ENCODE results near the gene MED23. TPM values are rescaled to one million over a fixed set of nuclear protein-coding genes. Genes with fewer than 3 reads are reported as not detected.

Gene MED23
- total and polyA plus RNA-seq, 2 donors = 31.8 to 33.2 TPM

Other genes with a start within 250 kb of the MED23 start
- 2.8 TPM for gene ARG1, start 55.0 kb downstream of the MED23 start, total RNA-seq
- gene ARG1, start 55.0 kb downstream of the MED23 start, polyA plus RNA-seq = 13.7 TPM
- gene ENPP3, start 9.1 kb upstream of the MED23 start, total RNA-seq = 4.4 TPM
- gene ENPP3, start 9.1 kb upstream of the MED23 start, polyA plus RNA-seq = 50.5 TPM
- gene OR2A4, start 73.2 kb upstream of the MED23 start, total RNA-seq = not detected
- gene OR2A4, start 73.2 kb upstream of the MED23 start, polyA plus RNA-seq = 0.27 TPM
- not detected for gene CTAGE9, start 82.8 kb upstream of the MED23 start, total RNA-seq
- 0.02 TPM for gene CTAGE9, start 82.8 kb upstream of the MED23 start, polyA plus RNA-seq
- 5.7 TPM for gene ENPP1, start 179.8 kb upstream of the MED23 start, total RNA-seq
- 10.4 TPM for gene ENPP1, start 179.8 kb upstream of the MED23 start, polyA plus RNA-seq

All from thymus (tissue), 2 donors.